Measurements from ENCODE around the gene CFAP46. TPM values are rescaled to one million over a fixed set of nuclear protein-coding genes. Genes with fewer than 3 reads are reported as not detected.

The CFAP46 gene
- total and polyA plus RNA-seq, 9 donors = 0.50 to 22.4 (median 1.6) TPM; not detected in 1

- H3K4me1 ChIP-seq (ENCODE audit: insufficient read depth) = peaks cover 4% of the 10 kb centered on the region
- H3K36me3 ChIP-seq = no peaks in the 10 kb centered on the region
- TF ChIP-seq CTCF (IDR thresholded peaks at IDR 0.05) (no peak), EP300 (IDR thresholded peaks at IDR 0.05) (no peak), POLR2A (IDR thresholded peaks at IDR 0.05) (no peak)
- no peaks in the 10 kb centered on the region for H3K27me3 ChIP-seq
- no peak for DNase-seq
- 72 to 81% (median 75%) methylated on average over 24 to 25 of the region's 25 CpGs for WGBS, 3 donors
- intact Hi-C loops (cut with DNase I) = no loop called here
- H3K27ac ChIP-seq = no peak overlapping the region
- H3K4me3 ChIP-seq = no peak overlapping the region
- no peaks in the 10 kb centered on the region for H3K9me3 ChIP-seq
These were observed 2.9 kb upstream of the CFAP46 start for GRCh38 chr10:132945125-132945893.

- H3K27me3 ChIP-seq = no peaks in the 10 kb centered on the region
- no peak overlapping the region for H3K27ac ChIP-seq
- no peak overlapping the region for H3K4me3 ChIP-seq
- H3K36me3 ChIP-seq = no peaks in the 10 kb centered on the region
- H3K4me1 ChIP-seq (ENCODE audit: insufficient read depth) = peaks cover 4% of the 10 kb centered on the region
- 92 to 97% (median 94%) methylated on average over 18 of the region's 18 CpGs for WGBS, 3 donors
- no peaks in the 10 kb centered on the region for H3K9me3 ChIP-seq
- intact Hi-C loops (cut with DNase I) = no loop called here
- DNase-seq = no peak
- TF ChIP-seq EP300 (IDR thresholded peaks at IDR 0.05) (no peak), POLR2A (IDR thresholded peaks at IDR 0.05) (no peak), CTCF (IDR thresholded peaks at IDR 0.05) (no peak)
These were observed 2.1 kb upstream of the CFAP46 start for GRCh38 chr10:132944510-132944909.

GRCh38 chr10:132943791-132944404 is 1.5 kb upstream of the CFAP46 start:
- TF ChIP-seq POLR2A (IDR thresholded peaks at IDR 0.05) (no peak), EP300 (IDR thresholded peaks at IDR 0.05) (no peak), CTCF (IDR thresholded peaks at IDR 0.05) (no peak)
- H3K27ac ChIP-seq = no peak overlapping the region
- H3K4me1 ChIP-seq (ENCODE audit: insufficient read depth) = peaks cover 4% of the 10 kb centered on the region
- H3K36me3 ChIP-seq = no peaks in the 10 kb centered on the region
- no peak overlapping the region for H3K4me3 ChIP-seq
- intact Hi-C loops (cut with DNase I) = no loop called here
- no peak for DNase-seq
- no peaks in the 10 kb centered on the region for H3K9me3 ChIP-seq
- WGBS, 3 donors = 75 to 82% (median 75%) methylated on average over 12 of the region's 12 CpGs
- no peaks in the 10 kb centered on the region for H3K27me3 ChIP-seq

- Histone ChIP-seq H3K4me1 (ENCODE audit: insufficient read depth) (peaks cover 4% of the 10 kb centered on the region), H3K27me3 (no peaks in the 10 kb centered on the region), H3K9me3 (no peaks in the 10 kb centered on the region), H3K4me3 (no peak overlapping the region), H3K36me3 (no peaks in the 10 kb centered on the region), H3K27ac (no peak overlapping the region)
- intact Hi-C loops (cut with DNase I) = no loop called here
- WGBS, 3 donors = 16 to 21% (median 20%) methylated on average over 35 to 43 of the region's 43 CpGs
- TF ChIP-seq CTCF (IDR thresholded peaks at IDR 0.05) = no peak
- no peak for TF ChIP-seq POLR2A (IDR thresholded peaks at IDR 0.05)
- no peak for TF ChIP-seq EP300 (IDR thresholded peaks at IDR 0.05)
- DNase-seq = peak in 1 of 5 donors; percentile 16
These were observed 854 bp upstream of the CFAP46 start for GRCh38 chr10:132943058-132943790.

All from ovary (tissue), 9 donors.